Measurements from ENCODE around the gene WDPCP.

The WDPCP gene

GRCh38 chr2:63596401-63596883 is 8.2 kb upstream of the WDPCP start:
- TF ChIP-seq EZH2phosphoT487 (IDR thresholded peaks at IDR 0.05; ENCODE audit: borderline replicate concordance, low read length) (no peak), CTCF (IDR thresholded peaks at IDR 0.05; ENCODE audit: low read depth, low read length, poor library complexity, severe bottlenecking) (no peak)
- Histone ChIP-seq H3K79me2 (ENCODE audit: control insufficient read depth, low read length) (peaks cover 59% of the 10 kb centered on the region), H3K4me2 (ENCODE audit: low read length) (no peak overlapping the region), H3F3A (ENCODE audit: control insufficient read depth, insufficient read depth) (peaks cover 5% of the 10 kb centered on the region), H3K4me3 (ENCODE audit: low read length) (no peak overlapping the region), H3K9me2 (replicated peaks; ENCODE audit: control insufficient read depth, low read length) (no peaks in the 10 kb centered on the region), H3K27me3 (ENCODE audit: control insufficient read depth, low read length) (no peaks in the 10 kb centered on the region), H4K20me1 (ENCODE audit: control insufficient read depth, insufficient read depth, low read depth, low read length) (peaks cover 3% of the 10 kb centered on the region; the same call in 1 of the 2 replicates), H3K4me1 (ENCODE audit: control insufficient read depth, low read length) (peaks cover 13% of the 10 kb centered on the region), H3K9me3 (ENCODE audit: control insufficient read depth, insufficient read depth, low read length) (no peaks in the 10 kb centered on the region), H3K27ac (ENCODE audit: low read depth, low read length) (no peak overlapping the region), H3K36me3 (ENCODE audit: control insufficient read depth, low read length) (peaks cover 72% of the 10 kb centered on the region)

GRCh38 chr2:63594660-63595059 is 6.4 kb upstream of the WDPCP start:
- H3K9me2 ChIP-seq (replicated peaks; ENCODE audit: control insufficient read depth, low read length), result no peaks in the 10 kb centered on the region
- H3K4me2 ChIP-seq (ENCODE audit: low read length), result no peak overlapping the region
- peaks cover 20% of the 10 kb centered on the region for H3F3A ChIP-seq (ENCODE audit: control insufficient read depth, insufficient read depth)
- H3K27ac ChIP-seq (ENCODE audit: low read depth, low read length), result no peak overlapping the region
- H3K79me2 ChIP-seq (ENCODE audit: control insufficient read depth, low read length), result peaks cover 69% of the 10 kb centered on the region
- no peaks in the 10 kb centered on the region for H3K27me3 ChIP-seq (ENCODE audit: control insufficient read depth, low read length)
- H3K9me3 ChIP-seq (ENCODE audit: control insufficient read depth, insufficient read depth, low read length), result no peaks in the 10 kb centered on the region
- peaks cover 10% of the 10 kb centered on the region; the same call in 1 of the 2 replicates for H4K20me1 ChIP-seq (ENCODE audit: control insufficient read depth, insufficient read depth, low read depth, low read length)
- peaks cover 63% of the 10 kb centered on the region for H3K36me3 ChIP-seq (ENCODE audit: control insufficient read depth, low read length)
- peaks cover 29% of the 10 kb centered on the region for H3K4me1 ChIP-seq (ENCODE audit: control insufficient read depth, low read length)
- no peak for TF ChIP-seq EZH2phosphoT487 (IDR thresholded peaks at IDR 0.05; ENCODE audit: borderline replicate concordance, low read length)
- no peak for TF ChIP-seq CTCF (IDR thresholded peaks at IDR 0.05; ENCODE audit: low read depth, low read length, poor library complexity, severe bottlenecking)
- no peak overlapping the region for H3K4me3 ChIP-seq (ENCODE audit: low read length)

DNA sequence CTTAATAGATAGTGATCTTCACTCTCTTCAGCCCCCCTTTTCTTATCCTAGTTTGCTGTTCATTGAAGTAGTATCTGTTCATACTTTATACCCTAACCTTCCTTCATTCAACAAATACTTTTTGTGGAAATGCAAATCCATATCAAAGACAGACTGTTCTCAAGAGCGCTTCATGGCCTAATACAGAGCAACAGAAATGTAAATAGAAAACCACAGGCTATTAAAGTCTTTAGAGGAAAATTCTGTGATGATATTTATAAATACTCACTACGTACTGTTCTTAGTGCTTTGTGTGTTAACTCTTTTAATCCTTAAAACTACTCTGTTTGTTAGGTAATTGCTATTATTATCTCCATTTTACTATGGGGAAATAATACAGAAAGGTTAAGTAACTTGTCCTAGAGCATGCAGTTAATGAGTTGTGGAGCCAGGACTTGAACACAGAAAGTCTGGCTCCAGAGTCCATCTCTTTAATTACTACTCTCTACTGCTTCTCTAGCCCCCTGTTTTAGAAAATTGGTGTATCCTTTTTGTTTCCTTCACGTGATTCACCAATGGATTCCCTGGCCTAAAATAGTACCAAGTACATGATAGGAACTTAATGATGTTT is 3.4 kb upstream of the WDPCP start:
- Histone ChIP-seq H3K4me2 (ENCODE audit: low read length) (peak overlapping the region; percentile 94), H3K4me3 (ENCODE audit: low read length) (peak overlapping the region; percentile 90), H4K20me1 (ENCODE audit: control insufficient read depth, insufficient read depth, low read depth, low read length) (peaks cover 12% of the 10 kb centered on the region; the same call in 1 of the 2 replicates), H3K27me3 (ENCODE audit: control insufficient read depth, low read length) (no peaks in the 10 kb centered on the region), H3K36me3 (ENCODE audit: control insufficient read depth, low read length) (peaks cover 57% of the 10 kb centered on the region), H3F3A (ENCODE audit: control insufficient read depth, insufficient read depth) (peaks cover 23% of the 10 kb centered on the region), H3K27ac (ENCODE audit: low read depth, low read length) (peak overlapping the region; percentile 94), H3K79me2 (ENCODE audit: control insufficient read depth, low read length) (peaks cover 90% of the 10 kb centered on the region), H3K9me2 (replicated peaks; ENCODE audit: control insufficient read depth, low read length) (no peaks in the 10 kb centered on the region), H3K4me1 (ENCODE audit: control insufficient read depth, low read length) (peaks cover 38% of the 10 kb centered on the region), H3K9me3 (ENCODE audit: control insufficient read depth, insufficient read depth, low read length) (no peaks in the 10 kb centered on the region)
- no peak for TF ChIP-seq CTCF (IDR thresholded peaks at IDR 0.05; ENCODE audit: low read depth, low read length, poor library complexity, severe bottlenecking)
- no peak for TF ChIP-seq EZH2phosphoT487 (IDR thresholded peaks at IDR 0.05; ENCODE audit: borderline replicate concordance, low read length)
